22Rv1 (cell line): ENCODE data around the gene COIL.

Experiments used
- CTCF ChIP-seq: fragments of 450-650 bp; IDR thresholded peaks from 2 replicates; pipeline ENCODE4 v1.5.1; 2017; ENCODE audit warnings: mild to moderate bottlenecking
- ZFX ChIP-seq: fragments of 450-650 bp; IDR thresholded peaks from 2 replicates; pipeline ENCODE4 v1.6.1; 2017; ENCODE audit warnings: antibody characterized with exemption, borderline replicate concordance

- TF ChIP-seq CTCF (no peak), ZFX (no peak)
Measured at GRCh38 chr17:56949595-56949994, 11.3 kb downstream of the COIL start.
